H1 (cell line): ENCODE measurements around the gene DHRS7B. TPM values are rescaled to one million over a fixed set of nuclear protein-coding genes. Genes with fewer than 3 reads are reported as not detected.

Experiments used
- CEBPB ChIP-seq: IDR thresholded peaks from 2 replicates; pipeline ENCODE4 v1.6.1; 2012; ENCODE audit warnings: low read depth, low read length
- CREB1 ChIP-seq: IDR thresholded peaks from 2 replicates; pipeline ENCODE4 v1.6.1; 2012; ENCODE audit warnings: inconsistent platforms
- CTBP2 ChIP-seq: IDR thresholded peaks from 2 replicates; pipeline ENCODE4 v1.7.0; 2011; ENCODE audit warnings: borderline replicate concordance, mild to moderate bottlenecking, moderate library complexity, mixed read lengths, low read length; ENCODE audit not compliant: insufficient read depth, insufficient read length
- EZH2 ChIP-seq: fragments of 200-600 bp; sonication (generic); IDR thresholded peaks from 2 replicates; pipeline ENCODE4 v1.7.1; 2012; ENCODE audit warnings: low read depth, mild to moderate bottlenecking, moderate library complexity, low read length, inconsistent platforms; ENCODE audit not compliant: severe bottlenecking
- FOSL1 ChIP-seq: IDR thresholded peaks from 2 replicates; pipeline ENCODE4 v1.6.1; 2011; ENCODE audit warnings: mild to moderate bottlenecking, low read depth, low read length, moderate library complexity; ENCODE audit not compliant: insufficient read depth
- KDM1A ChIP-seq: fragments of 200-600, 300-600 bp; sonication (generic); IDR thresholded peaks from 2 replicates; pipeline ENCODE4 v1.7.1; 2016; ENCODE audit warnings: mild to moderate bottlenecking, low read length, borderline replicate concordance
- KDM4A ChIP-seq: IDR thresholded peaks from one replicate; pipeline ENCODE4 v1.7.1; 2012; ENCODE audit warnings: low read depth, mild to moderate bottlenecking, moderate library complexity, low read length, inconsistent platforms; ENCODE audit not compliant: severe bottlenecking
- KDM5A ChIP-seq: fragments of 200-600 bp; IDR thresholded peaks from 2 replicates; pipeline ENCODE4 v1.7.1; 2012; ENCODE audit warnings: mild to moderate bottlenecking, low read length, inconsistent platforms, mixed read lengths
- PHF8 ChIP-seq: fragments of 200-600 bp; sonication (generic); conservative IDR thresholded peaks from 2 replicates; pipeline ENCODE4 v1.7.1; 2012; ENCODE audit warnings: low read depth, mild to moderate bottlenecking, inconsistent platforms, low read length, moderate library complexity
- POLR2A ChIP-seq, 2 experiments: IDR thresholded peaks; 1 replicate in 1 of 2; 2 replicates in 1 of 2; pipeline ENCODE4 v1.6.1; 2011; ENCODE audit warnings: low read depth in 2 of 2, low read length in 2 of 2, mild to moderate bottlenecking in 2 of 2; ENCODE audit errors: control extremely low read depth in 1 of 2
- POLR2AphosphoS5 ChIP-seq: IDR thresholded peaks from 2 replicates; pipeline ENCODE4 v1.6.1; 2011; ENCODE audit warnings: low read depth, low read length
- RXRA ChIP-seq: IDR thresholded peaks from 2 replicates; pipeline ENCODE4 v1.6.1; 2011; ENCODE audit warnings: low read depth, mild to moderate bottlenecking, low read length, moderate library complexity; ENCODE audit not compliant: insufficient read depth
- SIN3A ChIP-seq, 2 experiments: IDR thresholded peaks in 1 of 2; conservative IDR thresholded peaks in 1 of 2; 2 replicates each; pipeline ENCODE4 v1.6.1; 2011 to 2012; ENCODE audit warnings: low read length in 2 of 2, improper control_type of control experiment in 1 of 2, low read depth in 1 of 2, mild to moderate bottlenecking in 1 of 2
- SIX5 ChIP-seq: IDR thresholded peaks from 2 replicates; pipeline ENCODE4 v1.6.1; 2011; ENCODE audit warnings: mild to moderate bottlenecking, low read depth, low read length
- SP1 ChIP-seq: IDR thresholded peaks from 2 replicates; pipeline ENCODE4 v1.6.1; 2011; ENCODE audit warnings: low read depth, low read length
- TAF1 ChIP-seq: IDR thresholded peaks from 2 replicates; pipeline ENCODE4 v1.6.1; 2011; ENCODE audit warnings: mild to moderate bottlenecking, low read depth, low read length
- YY1 ChIP-seq: IDR thresholded peaks from 2 replicates; pipeline ENCODE4 v1.6.1; 2011; ENCODE audit warnings: low read depth, mild to moderate bottlenecking, low read length
- polyA plus RNA-seq, 7 experiments: library from polyadenylated mRNA; depleted of rRNA in 3 of 7; stranded (reverse) in 5 of 7; unstranded in 2 of 7; fragments of >200 nt in 5 of 7; fragments of 200-250 nt in 2 of 7; gene quantifications; 1 replicate in 5 of 7; 2 replicates in 1 of 7; 4 replicates in 1 of 7; pipeline versions ENCODE4 v1.2.1 to v1.2.3, GENCODE V29; 2011 to 2013; ENCODE audit warnings: missing spikeins in 2 of 7, mixed read lengths in 2 of 7
- total RNA-seq: library from RNA; stranded (reverse); fragmentation: NEBNext Ultra II Directional; extraction: Animal tissue kit (Norgen Biotek cat#: 25700); gene quantifications from 2 replicates; pipeline ENCODE4 v1.2.1, GENCODE V29; 2021
- TF ChIP-seq, protein P1 (sequence below): IDR thresholded peaks from 2 replicates; pipeline ENCODE4 v1.6.1; 2012; ENCODE audit warnings: inconsistent platforms
- TF ChIP-seq, protein P2 (sequence below), 3 experiments: IDR thresholded peaks; 1 replicate in 2 of 3; 2 replicates in 1 of 3; pipeline versions ENCODE4 v1.5.1 to v1.6.1; 2011; ENCODE audit warnings: low read length in 3 of 3, mild to moderate bottlenecking in 3 of 3, inconsistent platforms in 2 of 3, low read depth in 1 of 3, moderate library complexity in 1 of 3; ENCODE audit not compliant: insufficient read depth in 1 of 3; ENCODE audit errors: control extremely low read depth in 1 of 3

The DHRS7B gene
- total and polyA plus RNA-seq, 2 of the 8 experiments (the other 6 are each of a cell fraction or from before 2014, with no cell fraction given), result 11.0 to 27.9 TPM

DNA sequence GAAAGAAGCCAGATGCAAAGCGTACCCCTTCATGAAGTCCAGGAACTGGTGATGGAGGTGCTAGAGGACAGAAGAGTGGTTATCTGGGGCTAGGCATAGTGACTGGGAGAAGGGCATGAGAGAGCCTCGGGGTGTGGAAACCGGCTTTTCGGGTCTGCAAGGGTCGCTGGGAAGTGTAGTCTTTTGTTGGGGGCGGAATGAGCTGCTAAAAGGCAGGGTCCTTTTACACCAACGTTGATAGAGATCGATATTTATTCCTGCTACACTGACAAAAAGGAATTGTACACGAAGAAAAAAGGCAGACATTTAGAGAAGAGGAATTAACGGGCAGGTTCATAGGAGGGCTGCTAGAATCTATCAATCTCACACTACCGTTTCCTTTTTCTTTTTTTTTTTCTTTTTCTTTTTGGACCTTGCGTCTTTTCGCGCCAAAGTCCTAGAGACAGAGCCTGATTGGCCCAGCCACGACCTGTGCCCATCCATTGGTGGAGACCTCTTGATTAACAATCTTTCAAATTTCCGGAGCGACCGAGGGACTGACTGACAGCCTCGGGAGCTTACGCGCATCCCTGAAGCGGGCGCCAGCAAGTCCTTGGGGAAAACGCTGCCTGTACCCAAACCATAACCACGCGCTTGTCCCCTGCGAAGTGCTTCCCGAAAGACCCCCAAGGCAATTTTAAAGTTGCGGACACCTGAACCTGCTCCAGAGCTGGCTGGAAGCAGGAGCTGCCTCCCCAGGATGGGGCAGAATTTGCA is 27.7 kb upstream of the DHRS7B start (continued):
- TF ChIP-seq PHF8, result peak; percentile 34; the same call in 1 of the 2 replicates
- TF ChIP-seq RXRA, result no peak
- 0 out of 2 replicates have a peak, but pooled peaks have one; percentile 32 for TF ChIP-seq KDM5A
- TF ChIP-seq SIX5, result peak; percentile 80
- TF ChIP-seq CTBP2, result no peak
- peak; percentile 85 for TF ChIP-seq TAF1
- TF ChIP-seq SIN3A (conservative IDR thresholded peaks at IDR 0.05 in 1 of 2, IDR thresholded peaks at IDR 0.05 in 1 of 2; ENCODE audit: low read depth in 1 of 2, low read length in 2 of 2), result peak; percentile 47 to 90; a peak in 2 of 4 replicates
- TF ChIP-seq KDM4A, result peak; percentile 33
- TF ChIP-seq SP1, result peak; percentile 71; the same call in 1 of the 2 replicates
- TF ChIP-seq, protein P1, sequence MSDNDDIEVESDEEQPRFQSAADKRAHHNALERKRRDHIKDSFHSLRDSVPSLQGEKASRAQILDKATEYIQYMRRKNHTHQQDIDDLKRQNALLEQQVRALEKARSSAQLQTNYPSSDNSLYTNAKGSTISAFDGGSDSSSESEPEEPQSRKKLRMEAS, result no peak
- TF ChIP-seq POLR2AphosphoS5, result peak; percentile 81
- TF ChIP-seq FOSL1, result no peak
- TF ChIP-seq CEBPB, result no peak
- peak in 1 of 2 experiments; percentile 78; a peak in 2 of 3 replicates for TF ChIP-seq POLR2A (IDR thresholded peaks at IDR 0.05; ENCODE audit: control extremely low read depth in 1 of 2, low read depth in 2 of 2, low read length in 2 of 2)
- no peak for TF ChIP-seq EZH2
- peak; percentile 59 for TF ChIP-seq CREB1
- TF ChIP-seq YY1, result 0 out of 2 replicates have a peak, but pooled peaks have one; percentile 22
- TF ChIP-seq, protein P2, sequence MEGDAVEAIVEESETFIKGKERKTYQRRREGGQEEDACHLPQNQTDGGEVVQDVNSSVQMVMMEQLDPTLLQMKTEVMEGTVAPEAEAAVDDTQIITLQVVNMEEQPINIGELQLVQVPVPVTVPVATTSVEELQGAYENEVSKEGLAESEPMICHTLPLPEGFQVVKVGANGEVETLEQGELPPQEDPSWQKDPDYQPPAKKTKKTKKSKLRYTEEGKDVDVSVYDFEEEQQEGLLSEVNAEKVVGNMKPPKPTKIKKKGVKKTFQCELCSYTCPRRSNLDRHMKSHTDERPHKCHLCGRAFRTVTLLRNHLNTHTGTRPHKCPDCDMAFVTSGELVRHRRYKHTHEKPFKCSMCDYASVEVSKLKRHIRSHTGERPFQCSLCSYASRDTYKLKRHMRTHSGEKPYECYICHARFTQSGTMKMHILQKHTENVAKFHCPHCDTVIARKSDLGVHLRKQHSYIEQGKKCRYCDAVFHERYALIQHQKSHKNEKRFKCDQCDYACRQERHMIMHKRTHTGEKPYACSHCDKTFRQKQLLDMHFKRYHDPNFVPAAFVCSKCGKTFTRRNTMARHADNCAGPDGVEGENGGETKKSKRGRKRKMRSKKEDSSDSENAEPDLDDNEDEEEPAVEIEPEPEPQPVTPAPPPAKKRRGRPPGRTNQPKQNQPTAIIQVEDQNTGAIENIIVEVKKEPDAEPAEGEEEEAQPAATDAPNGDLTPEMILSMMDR (IDR thresholded peaks at IDR 0.05; ENCODE audit: control extremely low read depth in 1 of 3, insufficient read depth in 1 of 3, low read depth in 1 of 3, low read length in 3 of 3), result no peak
- no peak for TF ChIP-seq KDM1A
